ENCODE results near the gene ASB17. TPM values are rescaled to one million over a fixed set of nuclear protein-coding genes. Genes with fewer than 3 reads are reported as not detected.

ASB17 gene
- total RNA-seq, 1 donor from 2014 or later = not detected

Other genes starting within 250 kb of the ASB17 start
- gene ACADM, start 207.7 kb downstream of the ASB17 start, total RNA-seq = 247 TPM
- gene RABGGTB, start 146.1 kb downstream of the ASB17 start, total RNA-seq = 62.1 TPM
- 0.81 TPM for gene MSH4, start 135.5 kb downstream of the ASB17 start, total RNA-seq
- gene ST6GALNAC3, start 142.3 kb upstream of the ASB17 start, total RNA-seq = 4.1 TPM